GM21619 (cell line): ENCODE results near the gene CACNA1A.

Experiments
- ATAC-seq: cut with Tn5 transposase; IDR thresholded peaks from one replicate; pipeline ENCODE4 v1.9.1; 2021; ENCODE audit not compliant: unreplicated experiment

Gene CACNA1A

DNA sequence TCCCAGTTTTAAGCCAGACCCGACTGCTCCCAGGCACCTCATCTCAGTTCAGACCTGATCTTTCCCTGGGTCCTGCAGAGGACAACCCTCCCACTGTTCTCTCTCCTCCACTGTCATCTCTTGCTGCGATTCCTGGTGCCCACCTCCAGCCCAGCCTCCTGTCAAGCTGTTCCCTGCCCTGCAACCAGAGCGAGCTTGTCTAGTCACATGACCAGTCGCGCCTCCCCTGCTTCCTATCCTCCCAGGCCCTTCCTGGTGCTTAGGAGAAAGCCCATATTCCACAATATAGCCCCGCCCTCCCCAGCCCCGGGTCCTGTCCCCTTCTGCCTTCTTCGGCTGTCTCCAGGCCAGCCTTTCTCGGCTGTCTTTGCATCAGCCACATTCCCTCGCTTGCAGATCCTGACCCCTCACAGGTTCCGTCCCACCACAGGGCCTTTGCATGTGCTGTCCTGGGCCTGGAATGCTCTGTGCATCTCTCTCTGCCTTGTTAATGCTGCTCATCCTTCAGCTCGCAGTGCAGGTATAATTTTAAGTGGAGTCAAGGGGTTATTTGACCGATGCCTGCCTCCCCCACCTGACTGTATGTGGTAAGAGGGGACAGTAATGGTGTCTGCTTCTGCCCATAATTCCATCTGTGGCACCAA, 267.3 kb downstream of the CACNA1A start:
- ATAC-seq: no peak

DNA sequence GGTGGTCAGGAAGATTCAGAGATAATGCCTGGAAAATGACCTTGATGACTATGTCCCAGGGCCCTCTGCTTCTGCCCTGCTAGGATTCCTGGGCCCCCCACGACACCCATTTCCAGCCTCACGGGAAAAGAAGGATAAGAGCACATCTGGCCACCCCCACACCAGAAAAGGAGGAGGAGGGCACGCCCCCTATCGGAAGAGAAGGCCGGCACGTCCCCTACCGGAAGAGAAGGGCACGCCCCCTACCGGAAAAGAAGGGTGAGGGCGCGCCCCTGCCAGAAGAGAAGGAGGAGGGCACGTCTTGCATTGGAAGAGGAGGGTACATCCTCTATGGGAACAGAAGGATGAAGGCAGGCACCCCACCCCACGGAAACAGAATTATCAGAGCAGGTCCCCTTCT, 271.8 kb downstream of the CACNA1A start:
- ATAC-seq: no peak

DNA sequence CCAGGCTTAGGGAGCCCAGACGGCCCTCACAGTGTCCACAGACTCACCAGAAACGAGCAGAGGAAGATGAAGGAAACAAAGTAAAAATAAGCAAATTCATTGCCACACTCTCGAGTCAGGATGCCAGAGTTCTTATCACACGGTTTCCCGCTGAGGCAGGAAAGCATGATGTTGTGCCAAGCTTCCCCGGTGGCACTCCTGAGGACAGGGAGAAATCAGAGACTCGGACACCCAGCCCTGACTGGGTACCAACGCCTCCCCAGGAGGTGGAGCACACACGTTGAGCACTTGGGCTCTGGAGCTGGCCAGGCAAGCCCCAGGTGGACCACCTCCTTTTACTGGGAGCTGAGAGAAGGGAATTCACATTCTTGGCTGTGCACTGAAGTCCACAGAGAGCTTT, 274.6 kb downstream of the CACNA1A start:
- ATAC-seq: no peak

DNA sequence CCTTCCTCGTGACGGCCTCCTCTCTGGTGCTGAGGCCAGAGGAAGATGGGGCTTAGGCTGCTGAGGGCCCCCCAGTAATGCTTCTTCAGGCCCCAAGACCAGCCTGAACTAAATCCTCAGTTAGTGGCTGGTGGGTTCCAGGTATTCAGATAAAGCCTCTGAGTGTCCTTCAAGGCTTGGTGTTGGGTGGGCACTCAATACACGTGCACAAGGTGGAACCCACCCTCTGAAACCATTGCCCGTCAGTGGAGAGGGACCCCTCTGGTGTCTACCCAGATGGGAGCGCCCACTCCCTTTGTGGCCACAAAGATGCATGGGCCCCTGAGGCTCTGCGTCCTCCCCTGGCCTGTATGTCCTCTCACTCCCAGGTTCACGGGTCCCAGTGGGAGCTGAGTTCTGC, 277.0 kb downstream of the CACNA1A start:
- ATAC-seq: no peak

DNA sequence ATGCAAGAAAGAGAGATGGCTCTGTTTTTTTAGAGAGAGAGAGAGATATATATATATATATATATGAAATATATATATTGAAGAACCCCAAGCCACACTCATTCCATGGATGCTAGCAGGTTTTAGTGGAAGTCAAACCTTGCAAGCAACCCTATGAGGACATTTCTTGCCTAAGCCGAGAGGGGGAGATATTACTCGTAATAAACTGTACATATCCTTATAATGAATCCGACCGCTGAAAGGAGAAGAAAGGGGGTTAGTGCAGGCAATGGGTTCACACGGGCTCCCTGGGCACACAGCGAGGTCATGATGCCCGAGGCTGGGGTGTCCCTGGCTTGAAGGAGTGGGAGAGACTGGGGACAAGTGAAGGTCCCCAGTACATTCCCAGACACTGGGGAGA, 277.7 kb downstream of the CACNA1A start:
- ATAC-seq: no peak

DNA sequence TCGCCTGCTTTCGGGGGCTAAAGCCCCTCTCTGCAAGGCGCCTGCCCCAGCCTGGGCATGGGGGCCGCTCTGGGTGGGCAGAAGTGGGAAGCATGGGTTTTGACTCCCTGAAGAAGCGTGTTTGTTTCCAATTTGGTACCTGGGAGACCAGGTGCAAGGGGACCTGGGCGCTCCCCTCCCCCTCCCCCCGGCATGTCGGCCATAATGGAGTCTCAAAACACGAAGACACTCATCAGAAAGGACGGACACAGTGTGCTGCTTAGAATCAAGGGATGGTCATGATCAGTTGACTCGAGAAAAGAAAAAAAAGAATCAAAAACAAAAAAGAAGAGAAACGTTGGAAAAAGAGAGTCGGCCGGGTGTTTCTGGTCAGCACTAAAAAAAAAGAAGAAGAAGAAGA, 279.3 kb downstream of the CACNA1A start:
- no peak for ATAC-seq

DNA sequence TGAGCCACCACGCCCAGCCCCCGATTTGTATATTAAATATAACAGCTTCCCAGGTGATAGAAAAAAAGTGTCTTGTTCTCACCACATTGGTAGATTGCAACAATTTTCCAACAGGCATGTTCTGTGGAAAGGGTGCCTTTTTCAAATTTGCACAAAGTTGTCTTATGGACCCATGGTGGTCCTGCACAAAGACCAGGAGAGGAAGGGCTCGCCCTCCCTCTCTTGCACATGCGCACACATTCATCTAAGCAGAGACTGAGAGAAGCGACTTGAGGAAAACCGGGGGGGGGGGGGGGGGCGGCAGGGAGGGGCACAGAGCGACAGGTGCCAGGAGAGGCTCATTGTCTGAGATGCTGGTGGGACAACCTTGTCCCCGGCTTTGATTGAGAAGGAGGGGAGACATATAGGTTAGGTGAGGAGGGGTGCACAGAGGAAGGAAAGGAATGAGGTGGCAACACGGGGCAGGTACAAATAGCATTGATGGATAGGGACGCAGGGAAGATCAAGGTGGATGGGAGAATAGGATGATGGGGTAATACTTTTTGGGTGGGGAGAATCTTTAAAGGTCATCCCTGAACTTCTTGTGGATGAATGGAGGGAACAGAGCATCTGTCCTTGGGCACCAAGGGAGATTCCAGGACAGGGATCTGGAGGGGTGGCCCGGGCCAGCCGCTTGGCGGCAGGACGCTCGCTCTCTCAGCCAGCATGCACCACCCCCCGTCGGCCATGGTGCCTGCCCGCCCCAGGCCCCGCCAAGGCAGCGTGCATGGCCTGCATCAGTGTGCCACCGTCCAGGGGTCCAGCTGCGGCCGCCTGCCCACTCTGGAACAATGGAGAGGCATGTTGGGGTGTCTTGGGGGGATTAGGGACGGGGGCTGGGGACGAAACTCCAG, 280.1 kb downstream of the CACNA1A start:
- no peak for ATAC-seq

DNA sequence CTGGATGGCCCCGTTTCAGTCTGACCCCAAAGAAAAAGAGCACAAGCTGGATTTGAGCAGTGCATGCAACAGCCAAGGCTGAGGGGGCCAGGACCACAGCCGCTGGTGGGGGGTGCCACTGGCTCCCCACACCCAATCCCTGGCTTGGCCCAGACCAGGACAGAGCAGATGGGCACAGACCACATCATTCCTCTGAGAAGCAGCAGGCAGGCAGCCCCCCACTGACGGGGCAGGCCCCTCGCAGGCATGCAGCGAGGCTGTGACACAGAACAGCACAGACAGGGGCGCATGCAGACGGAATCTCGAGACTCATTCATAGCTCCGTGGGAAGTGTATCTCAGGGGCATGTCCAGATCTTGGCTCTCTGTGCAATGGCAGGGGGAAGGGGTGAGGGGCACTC, 281.2 kb downstream of the CACNA1A start:
- no peak for ATAC-seq

DNA sequence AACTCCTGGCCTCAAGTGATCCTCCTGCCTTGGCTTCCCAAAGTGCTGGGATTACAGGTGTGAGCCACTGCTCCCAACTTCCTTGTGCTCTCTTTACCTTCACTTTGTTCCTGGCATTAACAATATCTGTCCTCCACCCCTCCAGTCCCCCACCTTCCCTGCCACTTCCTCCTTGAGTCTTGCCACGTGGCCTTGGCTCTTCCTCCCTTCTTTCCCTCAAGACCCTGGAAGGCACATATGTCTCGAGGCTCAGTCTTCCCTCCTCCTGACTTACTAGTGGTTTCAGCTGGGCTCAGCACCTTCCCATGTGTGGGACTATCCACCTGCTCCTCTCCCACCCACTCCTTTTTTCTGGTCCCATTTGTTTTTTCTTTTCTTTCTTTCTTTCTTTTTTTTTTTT, 285.4 kb downstream of the CACNA1A start:
- ATAC-seq: no peak

DNA sequence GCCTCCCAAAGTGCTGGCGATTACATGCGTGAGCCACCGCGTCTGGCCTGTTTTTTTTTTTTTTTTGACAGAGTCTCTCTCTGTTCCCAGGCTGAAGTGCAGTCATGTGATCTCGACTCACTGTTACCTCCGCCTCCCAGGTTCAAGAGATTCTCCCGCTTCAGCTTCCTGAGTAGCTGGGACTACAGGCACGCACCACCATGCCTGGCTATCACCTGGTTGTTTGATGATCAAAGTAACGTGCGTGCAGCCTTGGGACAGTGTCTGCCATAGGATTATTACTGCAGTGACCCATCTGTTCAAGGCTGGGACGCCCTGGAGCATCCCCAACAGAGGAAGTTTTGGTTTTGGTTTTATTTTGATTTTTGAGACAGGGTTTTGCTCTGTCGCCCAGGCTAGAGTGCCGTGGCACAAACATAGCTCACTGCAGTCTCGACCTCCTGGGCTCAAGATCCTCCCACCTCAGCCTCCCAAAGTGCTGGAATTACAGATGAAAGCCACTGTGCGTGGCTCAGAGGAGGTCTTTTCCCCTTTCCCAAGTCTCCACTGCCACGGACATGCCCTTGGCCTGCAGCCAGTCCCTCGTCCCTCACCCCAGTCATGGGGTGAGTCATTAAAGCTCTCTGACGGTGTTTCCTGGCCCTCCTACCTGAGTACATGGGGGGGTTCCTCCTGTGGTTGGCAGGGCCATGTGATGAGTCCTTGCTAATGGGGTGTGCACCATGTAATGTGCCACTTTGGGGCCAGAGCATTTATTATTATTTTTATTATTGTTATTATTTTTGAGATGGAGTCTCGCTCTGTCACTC, 290.5 kb downstream of the CACNA1A start:
- ATAC-seq: no peak

DNA sequence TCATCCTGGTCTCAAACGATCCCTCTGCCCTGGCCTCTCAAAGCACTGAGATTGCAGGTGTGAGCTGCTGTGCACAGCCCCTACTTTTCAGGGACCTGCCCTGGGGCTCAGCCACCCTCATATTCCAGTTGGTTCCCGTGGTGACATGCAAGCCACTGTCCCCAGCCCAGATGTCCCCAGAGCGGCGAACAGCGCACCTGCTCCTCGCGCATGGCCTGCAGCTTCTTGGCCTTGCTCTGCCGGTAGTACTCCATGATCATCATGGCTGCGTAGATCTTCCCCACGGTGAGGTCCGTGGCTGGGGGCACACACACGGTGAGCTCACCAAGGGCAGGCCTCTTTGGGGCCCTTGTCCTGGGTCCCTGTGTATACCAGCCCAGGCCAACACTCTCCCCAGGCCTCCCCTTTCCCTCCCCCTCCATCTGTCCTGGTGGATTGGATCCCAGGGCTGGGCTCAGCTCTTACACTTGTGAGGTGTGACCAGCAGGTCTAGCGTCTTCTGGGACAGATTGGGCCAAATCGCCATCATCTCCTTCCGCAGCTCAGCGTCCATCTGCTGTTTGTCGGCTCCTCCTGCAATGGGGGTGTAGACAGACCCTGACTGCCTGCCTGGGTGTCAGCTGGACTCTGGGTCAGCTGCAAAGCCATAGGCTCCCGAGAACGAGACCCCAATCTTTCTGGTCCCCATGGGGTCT, 292.1 kb downstream of the CACNA1A start:
- ATAC-seq: no peak

DNA sequence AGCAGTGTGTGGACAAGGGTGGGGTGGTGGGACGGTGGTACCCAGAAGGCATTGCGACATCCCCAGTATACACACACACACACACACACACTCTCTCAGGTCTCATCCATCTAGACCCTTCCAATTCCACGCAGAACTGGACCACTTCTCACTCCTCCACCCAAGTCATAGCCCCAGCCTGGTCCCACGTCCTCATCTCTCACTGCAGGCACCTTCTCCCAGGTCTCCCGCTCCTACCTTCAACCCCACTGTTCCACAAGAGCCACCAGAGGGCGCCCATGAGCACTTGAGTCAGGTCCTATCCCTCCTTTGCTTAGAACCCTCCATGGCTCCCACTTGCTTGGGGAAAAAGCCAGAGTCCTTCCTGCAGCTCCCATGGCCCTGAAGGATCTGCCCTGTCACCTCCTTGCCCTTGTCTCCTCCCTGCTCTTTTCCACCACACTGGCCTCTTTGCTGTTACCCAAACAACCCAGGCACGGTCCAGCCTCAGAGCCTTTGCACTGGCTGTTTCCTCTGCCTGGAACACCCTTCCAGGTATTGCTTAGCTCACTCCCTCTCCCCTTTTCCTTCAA, 293.4 kb downstream of the CACNA1A start:
- no peak for ATAC-seq

DNA sequence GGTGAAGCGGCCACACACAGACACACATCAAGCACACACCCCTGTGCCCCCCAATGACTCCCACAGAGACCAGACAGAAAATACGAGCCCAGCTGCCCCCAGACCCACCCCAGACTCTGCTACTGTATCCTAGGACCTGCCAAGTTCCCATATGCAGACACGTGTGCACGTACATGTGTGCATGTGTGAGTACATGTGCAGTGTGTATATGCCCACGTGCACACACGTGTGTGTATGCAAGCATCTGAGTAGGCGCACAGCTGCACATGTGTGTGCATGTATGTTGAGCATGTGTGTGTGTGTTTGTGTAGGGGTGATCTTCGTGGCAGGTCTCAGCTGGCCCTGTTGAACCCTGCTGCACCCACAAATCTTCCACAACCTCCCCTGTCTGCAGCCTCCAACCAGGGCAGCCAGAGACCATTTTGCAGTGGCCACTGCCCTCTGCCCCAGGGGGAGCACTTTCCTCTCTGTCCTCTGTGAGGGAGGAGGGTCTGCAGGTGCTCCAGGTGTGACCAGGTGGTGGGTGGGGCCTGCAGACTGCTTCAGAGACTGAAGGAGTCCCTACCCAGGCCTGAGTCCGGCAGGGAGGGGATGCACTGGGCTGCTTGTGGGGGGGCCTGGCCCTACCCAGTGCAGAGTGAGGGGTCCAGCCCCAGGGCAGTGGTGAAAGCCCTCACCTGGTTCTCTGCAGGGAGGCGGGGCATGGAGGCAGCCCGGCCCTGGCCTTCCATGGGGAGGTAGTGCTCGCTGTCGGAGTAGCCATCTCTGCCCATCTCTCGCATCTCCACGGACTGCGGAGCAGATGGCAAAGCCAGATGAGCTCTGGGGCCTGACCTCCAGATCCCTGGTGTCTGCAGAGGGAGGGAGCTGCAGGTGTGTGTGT, 294.6 kb downstream of the CACNA1A start:
- ATAC-seq: no peak

DNA sequence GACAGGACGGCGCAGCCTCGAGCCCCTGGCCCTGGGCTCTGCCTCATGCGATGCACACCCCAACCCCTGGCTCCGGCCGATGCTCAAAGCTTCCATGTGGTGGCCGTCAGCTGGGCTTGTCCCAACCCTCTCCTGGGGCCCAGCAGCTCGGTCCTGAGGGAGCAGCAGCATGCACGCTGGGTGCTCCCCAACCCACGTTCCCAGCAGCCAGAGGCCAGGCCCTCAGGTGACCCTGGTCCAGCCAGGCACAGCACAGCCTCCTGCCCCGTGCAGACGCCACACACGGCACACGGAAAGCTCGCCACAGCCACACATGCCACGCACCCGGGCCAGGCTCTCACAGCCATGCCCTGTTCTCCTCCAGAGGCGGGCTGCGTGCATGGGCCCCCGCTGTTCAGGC, 295.3 kb downstream of the CACNA1A start:
- ATAC-seq: no peak

DNA sequence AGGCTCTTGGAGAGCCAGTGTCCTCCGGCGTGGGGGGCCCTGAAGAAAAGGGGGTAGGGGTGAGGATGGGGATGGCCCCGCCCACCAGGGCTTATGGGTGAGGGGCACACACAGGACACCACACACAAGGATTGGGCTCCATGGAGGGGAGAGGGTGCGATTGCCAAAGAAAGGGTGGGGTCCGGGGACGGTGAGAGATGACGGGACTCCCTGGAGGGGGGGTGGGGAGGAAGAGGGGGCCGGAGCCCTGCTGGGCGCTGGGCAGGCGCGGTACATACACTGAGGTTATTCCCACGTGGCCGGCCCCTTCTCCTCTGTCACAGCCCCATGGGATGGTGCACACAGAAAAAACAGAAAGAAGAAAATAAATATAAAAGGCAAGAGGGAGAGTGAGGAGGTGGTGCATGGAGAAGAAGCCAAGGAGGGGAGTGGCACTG, 295.9 kb downstream of the CACNA1A start:
- ATAC-seq: no peak

DNA sequence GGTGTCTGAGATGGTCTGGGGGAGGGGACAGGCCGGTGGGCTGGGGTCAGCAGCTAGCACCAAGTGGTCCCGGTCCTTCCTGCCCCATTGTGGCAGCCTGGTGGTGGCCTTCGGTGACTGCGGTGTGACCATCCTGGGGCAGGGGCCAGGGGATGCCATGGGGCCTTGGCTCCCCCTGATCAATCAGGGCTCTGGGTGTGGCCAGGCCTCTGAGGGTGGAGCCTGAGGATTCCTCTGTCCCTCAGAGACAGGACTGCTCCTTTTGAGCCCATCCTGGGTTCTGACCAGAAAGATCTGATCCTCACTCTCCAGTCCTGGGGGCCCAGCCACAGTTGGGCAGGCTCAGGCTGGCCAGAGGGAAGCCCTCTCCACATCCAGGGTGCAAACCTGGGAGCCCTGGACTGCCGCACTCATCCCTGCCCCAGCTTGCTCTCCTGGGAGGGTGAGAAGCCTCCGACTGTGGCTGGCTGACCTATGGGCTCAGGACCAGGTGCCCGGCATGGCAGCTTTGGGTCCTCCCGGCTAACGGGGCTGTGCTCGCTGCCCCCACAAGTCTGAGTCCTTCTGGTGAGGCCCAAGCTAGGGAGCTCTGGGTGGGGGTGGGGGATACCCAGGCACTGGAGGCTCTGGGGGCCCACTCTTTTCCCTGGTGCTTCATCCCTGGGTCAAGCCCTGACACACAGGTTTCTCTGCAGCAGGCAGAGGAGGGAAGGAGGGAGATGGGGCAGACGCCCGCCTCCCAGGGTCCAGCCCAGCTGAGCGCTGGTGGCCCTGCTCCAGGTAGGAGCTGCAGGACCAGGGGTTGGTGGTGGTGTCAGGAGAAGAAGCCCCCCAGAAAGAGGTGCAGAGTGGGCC, 296.6 kb downstream of the CACNA1A start:
- ATAC-seq: no peak

DNA sequence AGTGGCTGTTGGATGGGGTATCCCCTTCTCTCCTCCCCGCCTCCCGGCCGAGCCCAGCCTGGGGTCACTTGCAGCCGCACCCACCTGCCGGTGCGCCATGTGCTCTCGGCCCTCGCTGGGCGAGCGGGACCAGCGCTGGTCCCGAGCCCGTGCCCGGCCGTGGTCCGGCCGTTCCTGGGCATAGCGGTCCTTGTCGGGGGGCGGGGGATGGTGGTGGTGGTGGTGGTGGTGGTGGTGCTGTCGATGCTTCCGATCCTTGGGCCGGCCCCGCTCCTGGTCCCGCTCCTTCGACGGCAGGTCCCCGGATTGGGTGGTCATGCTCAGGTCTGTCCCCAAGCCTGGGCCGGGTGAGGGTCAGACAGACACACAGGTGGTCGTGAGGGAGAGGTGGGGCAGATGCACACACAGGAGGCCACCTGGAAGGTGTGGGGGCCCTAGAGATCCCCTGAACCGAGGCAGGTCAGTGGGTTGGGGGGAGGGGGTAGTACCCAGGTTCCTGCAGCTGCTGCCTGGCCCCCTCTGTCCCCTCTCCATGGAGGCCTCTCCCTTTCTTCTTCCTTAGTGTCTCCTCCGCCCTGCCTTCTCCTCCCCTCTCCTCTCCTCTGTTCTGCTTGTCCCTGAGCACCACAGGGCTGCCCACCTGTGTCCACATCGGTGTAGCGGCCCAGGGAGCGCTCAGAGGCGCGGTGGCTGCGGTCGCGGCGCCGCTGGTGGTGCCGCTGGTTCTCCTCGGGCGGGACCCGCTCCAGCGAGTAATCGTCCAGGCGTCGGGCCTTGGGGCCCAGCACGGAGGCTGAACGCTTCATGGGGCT, 297.4 kb downstream of the CACNA1A start:
- ATAC-seq: peak; percentile 26
